Astrocyte (in vitro differentiated cells and primary cell): Measurements from ENCODE around the gene VIPR2. TPM values are rescaled to one million over a fixed set of nuclear protein-coding genes. Genes with fewer than 3 reads are reported as not detected.

ENCODE experiments used
- DNase-seq: peaks from one replicate; pipeline ENCODE4 v3.0.0-alpha.2; 2010; ENCODE audit warnings: low read depth
- FAIRE-seq: peaks from 2 replicates; lab custom pipeline; 2011; peaks lifted over from hg19 to GRCh38; lab: Jason Lieb, UNC
- H2AFZ ChIP-seq: 2 replicates; pipeline ENCODE4 v1.6.0; 2012; ENCODE audit warnings: low read depth, low read length, inconsistent platforms
- H3K27ac ChIP-seq: 2 replicates; pipeline ENCODE4 v1.5.1; 2011; ENCODE audit warnings: low read depth, low read length, inconsistent platforms
- H3K27me3 ChIP-seq: 2 replicates; pipeline ENCODE4 v1.6.0; 2011; ENCODE audit warnings: low read length, inconsistent platforms; ENCODE audit not compliant: insufficient read depth
- H3K36me3 ChIP-seq: 2 replicates; pipeline ENCODE4 v1.5.1; 2011; ENCODE audit warnings: low read length, inconsistent platforms; ENCODE audit not compliant: insufficient read depth
- H3K4me1 ChIP-seq: 2 replicates; pipeline ENCODE4 v1.5.1; 2011; ENCODE audit warnings: low read length, inconsistent platforms; ENCODE audit not compliant: insufficient read depth
- H3K4me2 ChIP-seq: 2 replicates; pipeline ENCODE4 v1.6.0; 2012; ENCODE audit warnings: low read length, inconsistent platforms
- H3K4me3 ChIP-seq: 2 replicates; pipeline ENCODE4 v1.5.1; 2011; ENCODE audit warnings: low read depth, mild to moderate bottlenecking, low read length, inconsistent platforms; ENCODE audit not compliant: insufficient read depth
- H3K79me2 ChIP-seq: 2 replicates; pipeline ENCODE4 v1.6.0; 2012; ENCODE audit warnings: mild to moderate bottlenecking, low read length, inconsistent platforms; ENCODE audit not compliant: insufficient read depth
- H3K9ac ChIP-seq: 2 replicates; pipeline ENCODE4 v1.6.0; 2012; ENCODE audit warnings: mild to moderate bottlenecking, low read length, inconsistent platforms
- H3K9me3 ChIP-seq: 2 replicates; pipeline ENCODE4 v1.5.1; 2012; ENCODE audit warnings: low read depth, mild to moderate bottlenecking, low read length, inconsistent platforms; ENCODE audit not compliant: insufficient read depth
- H4K20me1 ChIP-seq: 2 replicates; pipeline ENCODE4 v1.6.0; 2012; ENCODE audit warnings: low read length, inconsistent platforms; ENCODE audit not compliant: insufficient read depth
- H3K27ac Mint-ChIP-seq: one replicate; pipeline ENCODE4 v1.8.0; 2021; ENCODE audit warnings: mild to moderate bottlenecking, mixed read lengths; ENCODE audit not compliant: unreplicated experiment
- H3K27me3 Mint-ChIP-seq: one replicate; pipeline ENCODE4 v1.8.0; 2021; ENCODE audit warnings: low read depth, mixed read lengths; ENCODE audit not compliant: unreplicated experiment
- H3K36me3 Mint-ChIP-seq: one replicate; pipeline ENCODE4 v1.8.0; 2021; ENCODE audit warnings: low read depth, mixed read lengths; ENCODE audit not compliant: unreplicated experiment
- H3K4me1 Mint-ChIP-seq: one replicate; pipeline ENCODE4 v1.8.0; 2021; ENCODE audit warnings: low read depth, mixed read lengths; ENCODE audit not compliant: unreplicated experiment
- H3K4me3 Mint-ChIP-seq: one replicate; pipeline ENCODE4 v1.8.0; 2021; ENCODE audit warnings: mild to moderate bottlenecking, moderate library complexity, mixed read lengths; ENCODE audit not compliant: unreplicated experiment
- H3K9me3 Mint-ChIP-seq: one replicate; pipeline ENCODE4 v1.8.0; 2021; ENCODE audit warnings: mild to moderate bottlenecking, mixed read lengths; ENCODE audit not compliant: unreplicated experiment
- CTCF ChIP-seq: IDR thresholded peaks from 2 replicates; pipeline ENCODE4 v1.5.1; 2011; ENCODE audit warnings: low read depth, mild to moderate bottlenecking, inconsistent platforms, low read length, moderate library complexity; ENCODE audit not compliant: insufficient read depth
- EZH2 ChIP-seq: IDR thresholded peaks from 2 replicates; pipeline ENCODE4 v1.6.1; 2012; ENCODE audit warnings: mild to moderate bottlenecking, low read length, inconsistent platforms; ENCODE audit not compliant: insufficient read depth
- total RNA-seq: library from RNA; stranded (reverse); gene quantifications from 2 replicates; pipeline ENCODE4 v1.2.1, GENCODE V29; 2021

The VIPR2 gene
- total RNA-seq, 1 donor from 2014 or later: 0.68 TPM

- Mint-ChIP-seq H3K36me3 (no peaks in the 10 kb centered on the region), H3K27ac (no peak overlapping the region), H3K4me3 (no peak overlapping the region), H3K9me3 (no peaks in the 10 kb centered on the region), H3K27me3 (peaks cover 23% of the 10 kb centered on the region), H3K4me1 (peaks cover 7% of the 10 kb centered on the region)
- DNase-seq (no peak), FAIRE-seq (no peak)
- Histone ChIP-seq H3K4me3 (no peak overlapping the region), H3K27me3 (no peaks in the 10 kb centered on the region), H3K9ac (no peak overlapping the region), H3K4me2 (no peak overlapping the region), H3K27ac (no peak overlapping the region), H3K9me3 (no peaks in the 10 kb centered on the region), H3K4me1 (no peaks in the 10 kb centered on the region), H4K20me1 (no peaks in the 10 kb centered on the region), H3K36me3 (no peaks in the 10 kb centered on the region), H2AFZ (no peak overlapping the region), H3K79me2 (no peaks in the 10 kb centered on the region)
- TF ChIP-seq EZH2: no peak
- no peak for TF ChIP-seq CTCF
Measured at GRCh38 chr7:159032753-159033472, 111.8 kb downstream of the VIPR2 start.

GRCh38 chr7:159032322-159032721 lies 112.3 kb downstream of the VIPR2 start:
- TF ChIP-seq EZH2 (no peak), CTCF (no peak)
- Histone ChIP-seq H3K9me3 (no peaks in the 10 kb centered on the region), H3K27me3 (no peaks in the 10 kb centered on the region), H2AFZ (no peak overlapping the region), H3K27ac (no peak overlapping the region), H3K36me3 (no peaks in the 10 kb centered on the region), H3K9ac (no peak overlapping the region), H4K20me1 (no peaks in the 10 kb centered on the region), H3K4me3 (no peak overlapping the region), H3K4me2 (no peak overlapping the region), H3K4me1 (no peaks in the 10 kb centered on the region), H3K79me2 (no peaks in the 10 kb centered on the region)
- no peak for FAIRE-seq
- Mint-ChIP-seq H3K27ac (no peak overlapping the region), H3K4me1 (peaks cover 7% of the 10 kb centered on the region), H3K27me3 (peaks cover 23% of the 10 kb centered on the region), H3K36me3 (no peaks in the 10 kb centered on the region), H3K4me3 (no peak overlapping the region), H3K9me3 (no peaks in the 10 kb centered on the region)
- no peak for DNase-seq

- TF ChIP-seq EZH2 (no peak), CTCF (no peak)
- no peaks in the 10 kb centered on the region for H4K20me1 ChIP-seq
- no peaks in the 10 kb centered on the region for H3K27me3 ChIP-seq
- H2AFZ ChIP-seq: no peak overlapping the region
- no peaks in the 10 kb centered on the region for H3K36me3 ChIP-seq
- Mint-ChIP-seq H3K9me3 (no peaks in the 10 kb centered on the region), H3K4me1 (peaks cover 11% of the 10 kb centered on the region), H3K27ac (no peak overlapping the region), H3K36me3 (no peaks in the 10 kb centered on the region), H3K27me3 (peaks cover 25% of the 10 kb centered on the region), H3K4me3 (no peak overlapping the region)
- H3K27ac ChIP-seq: no peak overlapping the region
- no peak overlapping the region for H3K4me3 ChIP-seq
- H3K4me2 ChIP-seq: no peak overlapping the region
- H3K9ac ChIP-seq: no peak overlapping the region
- no peaks in the 10 kb centered on the region for H3K79me2 ChIP-seq
- no peaks in the 10 kb centered on the region for H3K4me1 ChIP-seq
- no peak for FAIRE-seq
- no peak for DNase-seq
- H3K9me3 ChIP-seq: no peaks in the 10 kb centered on the region
Measured at GRCh38 chr7:159031750-159032149, 112.9 kb downstream of the VIPR2 start.
